ENCODE measurements around the gene RPS6KA2.

The RPS6KA2 gene

DNA sequence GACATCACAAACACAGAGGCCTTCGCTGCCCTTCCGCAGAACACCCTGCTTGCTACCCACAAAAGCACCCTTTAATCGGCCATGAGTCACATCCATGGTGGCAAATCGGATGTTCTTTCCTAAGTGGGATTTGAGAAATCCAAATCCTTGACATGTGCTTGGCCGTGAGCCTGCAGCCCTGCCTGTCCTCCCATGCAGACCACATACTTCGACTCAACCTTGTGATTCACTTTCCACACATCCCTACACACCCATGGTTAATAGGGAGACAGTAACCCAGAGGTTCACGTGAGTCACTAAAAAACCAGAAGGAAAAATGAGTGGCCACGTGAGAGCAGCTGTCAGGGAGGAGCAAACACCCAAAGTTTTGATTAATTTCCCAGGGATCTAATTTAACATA lies 59.9 kb downstream of the RPS6KA2 start:
- DNase-seq, result no peak

DNA sequence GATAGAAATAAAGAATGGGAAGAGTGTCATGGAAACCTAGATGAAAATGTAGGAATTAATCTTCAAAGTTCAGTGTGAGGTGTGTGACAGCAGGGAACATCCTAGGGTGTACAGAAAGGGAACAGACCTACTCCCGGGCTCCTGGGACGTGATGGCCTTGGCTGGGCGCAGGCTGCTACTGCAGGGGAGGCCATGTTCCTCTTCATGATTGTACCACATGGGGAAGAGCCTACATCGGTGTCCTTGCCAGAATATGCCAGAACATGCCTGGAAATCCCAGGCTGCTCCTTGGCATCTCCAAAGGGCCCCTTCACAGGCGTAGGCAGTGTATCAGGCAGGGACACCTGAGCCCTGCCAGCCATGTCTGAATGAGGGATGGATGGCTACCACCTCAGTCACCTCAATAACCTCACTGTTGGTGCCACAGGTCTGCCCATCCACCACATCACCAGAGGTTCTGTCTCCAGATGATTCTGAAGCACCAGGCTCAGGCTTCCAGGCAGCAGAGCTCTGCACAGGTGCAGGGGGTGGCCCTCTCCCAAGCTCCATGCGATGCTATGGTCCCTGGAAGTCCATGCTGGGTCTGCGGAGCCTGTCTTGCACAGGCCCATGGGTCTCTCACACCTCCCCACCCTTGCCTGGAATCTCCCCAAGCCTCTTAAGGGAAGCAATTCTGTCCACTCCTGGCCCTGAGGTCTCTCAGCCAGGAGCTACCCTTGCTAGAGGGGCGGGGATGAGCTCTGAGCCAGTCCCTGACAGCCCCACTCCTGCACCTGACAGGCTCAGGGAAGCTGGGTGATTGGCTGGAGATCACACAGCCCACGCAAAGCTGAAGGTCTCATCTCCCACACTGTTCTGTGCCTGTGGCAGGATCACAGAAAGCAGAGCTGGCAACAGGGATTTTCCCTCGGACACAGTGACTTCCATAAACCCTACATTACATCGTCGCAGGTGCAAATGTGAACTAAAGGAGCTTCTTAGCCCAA lies 60.7 kb downstream of the RPS6KA2 start:
- no peak for DNase-seq

DNA sequence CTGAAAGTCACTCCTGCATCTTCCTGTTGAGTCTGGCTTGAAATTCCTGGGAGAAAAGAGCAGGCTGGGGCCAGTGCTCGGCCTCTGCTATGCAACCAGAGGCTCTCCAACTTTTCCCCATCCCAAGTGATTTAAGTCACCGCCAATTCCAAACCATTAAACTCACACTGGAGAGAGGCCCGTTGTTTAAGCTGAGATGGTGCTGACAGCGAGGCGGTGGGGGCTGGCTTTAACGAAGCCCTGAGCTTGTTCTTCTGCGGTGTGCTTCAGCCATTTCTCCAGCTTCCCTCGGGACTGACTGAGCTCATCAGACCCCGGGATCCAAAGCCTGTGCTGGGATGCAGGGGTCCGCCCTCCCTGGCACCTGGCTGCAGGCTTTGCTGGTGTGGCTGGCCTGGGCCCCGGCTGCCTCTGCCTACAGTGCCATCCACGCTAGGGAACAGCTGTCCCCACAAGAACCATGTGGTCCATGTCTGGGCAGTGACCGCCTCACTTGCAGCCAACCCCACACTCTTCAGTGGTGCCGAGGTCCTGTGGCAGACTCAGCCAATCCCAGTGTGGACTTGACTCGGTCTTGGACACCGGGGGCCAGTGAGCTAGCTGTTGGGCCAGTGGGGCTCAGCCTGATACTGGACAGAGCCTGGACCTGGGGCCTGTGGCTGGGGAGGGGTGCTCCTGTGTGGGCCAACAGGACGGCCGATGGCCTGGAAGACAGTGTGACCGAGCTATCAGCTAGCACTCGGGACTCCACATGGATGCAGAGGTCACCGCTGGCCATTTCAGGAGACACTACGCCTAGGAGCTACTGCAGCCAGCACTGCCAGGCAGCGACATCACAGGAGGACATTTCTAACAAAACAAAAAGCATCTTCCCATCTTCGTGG lies 61.7 kb downstream of the RPS6KA2 start:
- DNase-seq, result peak; percentile 52

DNA sequence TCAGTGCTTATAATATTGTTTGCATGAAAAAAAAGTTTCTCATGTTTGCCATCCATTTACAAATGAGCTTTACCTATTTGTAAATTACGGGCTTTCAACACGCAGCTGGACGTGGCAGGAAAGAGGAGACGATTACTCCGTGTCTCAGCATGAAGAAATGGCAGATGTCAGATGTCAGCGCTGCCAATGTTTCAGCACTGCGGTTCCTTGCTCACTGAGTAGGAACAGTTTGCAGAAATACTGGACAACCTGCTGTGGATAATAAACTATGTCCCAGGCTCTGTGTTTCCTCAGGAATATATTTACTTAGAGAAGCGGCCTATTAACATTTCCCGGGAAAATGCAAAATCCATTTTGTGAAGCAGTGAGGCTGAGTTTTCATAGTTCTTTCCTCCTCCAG lies 63.2 kb downstream of the RPS6KA2 start:
- no peak for DNase-seq

DNA sequence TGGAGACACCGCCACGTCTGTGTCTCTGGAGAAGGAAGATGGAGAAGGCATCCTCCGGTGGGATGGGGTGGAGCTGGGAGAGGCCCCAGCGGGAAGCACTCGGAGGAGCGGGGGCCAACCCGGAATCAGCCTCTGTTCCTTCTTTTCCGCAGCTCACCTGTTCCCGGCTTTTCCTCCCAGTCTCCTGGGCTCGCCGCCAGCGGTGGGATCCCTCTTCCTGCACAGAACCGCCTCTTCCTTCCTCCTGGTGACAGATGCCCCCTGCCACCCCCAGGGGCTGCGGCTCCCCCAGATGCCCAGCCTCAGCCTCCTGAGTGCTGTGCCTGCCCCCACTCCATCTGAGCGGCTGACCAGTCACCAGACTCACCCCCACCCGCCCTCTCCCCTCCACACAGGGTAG lies 63.9 kb downstream of the RPS6KA2 start:
- no peak for DNase-seq

DNA sequence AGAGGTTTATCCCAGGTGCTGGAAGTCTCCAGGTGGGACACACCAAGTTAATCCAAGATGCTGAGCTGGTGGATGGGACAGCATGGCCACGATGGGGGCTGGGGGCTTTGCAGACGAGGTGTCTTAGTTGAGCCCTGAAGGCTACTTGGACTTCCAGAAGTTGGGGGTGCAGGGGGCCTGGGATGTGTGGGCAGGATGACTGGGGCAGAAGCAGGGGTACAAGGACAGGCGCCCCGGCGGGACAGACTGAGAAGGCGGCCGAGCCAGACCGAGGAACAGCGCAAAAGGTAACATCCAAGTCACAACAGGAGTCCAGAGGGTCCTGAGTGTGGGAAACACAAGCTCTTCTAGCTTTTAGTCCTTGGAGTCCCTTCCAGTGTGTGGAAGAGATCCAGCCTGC lies 64.3 kb downstream of the RPS6KA2 start:
- no peak for DNase-seq

DNA sequence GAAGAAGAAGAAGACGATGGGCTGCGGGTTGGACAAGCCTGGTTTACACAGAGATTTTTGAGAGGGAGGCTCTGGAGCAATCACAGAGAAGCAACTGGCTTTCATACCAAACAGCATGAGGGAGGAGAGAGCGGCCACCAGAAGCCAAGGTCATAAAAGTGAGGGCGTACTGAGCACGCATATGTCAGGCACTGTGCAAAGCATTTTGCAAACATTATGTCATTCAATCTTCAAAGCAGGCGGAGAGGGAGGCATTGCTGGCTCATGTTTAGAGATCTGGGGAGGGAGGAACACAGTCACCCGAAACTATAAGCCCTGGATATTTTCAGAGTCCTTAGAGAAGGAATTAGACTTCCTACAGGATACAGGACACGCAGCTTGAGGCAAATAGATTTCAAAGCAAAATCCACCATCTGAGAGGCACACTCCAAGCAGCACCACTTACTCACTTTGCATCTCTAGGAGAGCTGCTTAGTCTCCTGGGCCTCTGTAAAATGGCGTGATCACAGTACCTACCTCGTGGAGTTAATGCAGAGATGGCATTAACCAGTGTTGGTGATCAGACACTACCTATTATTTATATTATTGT lies 65.2 kb downstream of the RPS6KA2 start:
- no peak for DNase-seq

DNA sequence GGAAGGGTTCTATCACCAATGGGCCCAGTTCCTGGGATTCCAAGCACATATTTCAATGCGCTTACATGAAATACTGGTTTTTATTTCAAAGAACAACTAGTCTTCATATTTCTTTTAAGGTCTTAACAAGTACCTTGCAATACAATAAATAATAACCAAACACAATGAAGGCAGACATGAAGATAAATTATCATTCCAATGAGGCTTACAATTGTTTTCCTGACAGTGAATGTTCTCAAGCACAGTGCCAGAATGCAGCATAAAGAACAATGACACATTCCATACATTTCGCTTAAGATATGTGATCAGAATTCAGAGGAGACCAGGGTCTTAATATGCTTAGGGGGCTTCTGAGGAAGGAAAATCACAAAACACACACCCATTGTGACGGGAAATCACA lies 66.8 kb downstream of the RPS6KA2 start:
- no peak for DNase-seq

DNA sequence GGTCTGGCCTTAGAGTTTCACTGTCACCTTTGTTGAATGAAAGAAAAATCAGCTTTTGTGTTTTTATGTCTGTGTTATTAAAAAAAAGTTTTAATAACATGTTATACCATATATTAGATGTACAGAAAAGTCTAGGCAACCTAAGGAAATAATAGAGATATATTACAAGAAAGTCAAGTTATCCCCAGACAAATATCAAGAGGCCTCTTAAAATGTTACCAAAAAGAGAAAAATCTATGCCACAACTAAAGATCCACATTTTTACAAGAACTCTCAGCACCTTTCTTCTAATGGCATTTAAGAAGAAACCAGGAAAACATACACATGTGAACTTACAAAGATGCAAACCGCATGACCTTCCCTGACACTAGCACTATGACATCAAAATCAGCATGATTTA lies 67.4 kb downstream of the RPS6KA2 start:
- no peak for DNase-seq

DNA sequence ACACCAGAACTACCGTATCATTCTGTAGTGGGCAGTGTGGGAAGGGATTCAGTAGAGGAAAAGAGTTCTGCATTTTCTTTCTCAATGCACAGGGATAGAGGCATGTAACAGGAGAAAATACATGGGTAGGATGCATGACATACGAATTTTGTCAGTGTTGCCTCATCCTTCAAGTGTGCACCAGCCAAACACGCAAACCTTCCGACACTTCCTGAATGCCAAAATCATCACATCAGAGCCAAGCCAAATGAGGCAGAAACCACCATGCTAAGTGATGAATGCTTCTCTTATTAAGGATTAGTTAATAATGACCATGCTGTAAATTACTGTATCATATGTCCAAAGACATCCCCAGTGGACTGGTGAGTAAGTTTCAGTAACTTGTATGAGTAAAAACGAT lies 67.8 kb downstream of the RPS6KA2 start:
- no peak for DNase-seq

DNA sequence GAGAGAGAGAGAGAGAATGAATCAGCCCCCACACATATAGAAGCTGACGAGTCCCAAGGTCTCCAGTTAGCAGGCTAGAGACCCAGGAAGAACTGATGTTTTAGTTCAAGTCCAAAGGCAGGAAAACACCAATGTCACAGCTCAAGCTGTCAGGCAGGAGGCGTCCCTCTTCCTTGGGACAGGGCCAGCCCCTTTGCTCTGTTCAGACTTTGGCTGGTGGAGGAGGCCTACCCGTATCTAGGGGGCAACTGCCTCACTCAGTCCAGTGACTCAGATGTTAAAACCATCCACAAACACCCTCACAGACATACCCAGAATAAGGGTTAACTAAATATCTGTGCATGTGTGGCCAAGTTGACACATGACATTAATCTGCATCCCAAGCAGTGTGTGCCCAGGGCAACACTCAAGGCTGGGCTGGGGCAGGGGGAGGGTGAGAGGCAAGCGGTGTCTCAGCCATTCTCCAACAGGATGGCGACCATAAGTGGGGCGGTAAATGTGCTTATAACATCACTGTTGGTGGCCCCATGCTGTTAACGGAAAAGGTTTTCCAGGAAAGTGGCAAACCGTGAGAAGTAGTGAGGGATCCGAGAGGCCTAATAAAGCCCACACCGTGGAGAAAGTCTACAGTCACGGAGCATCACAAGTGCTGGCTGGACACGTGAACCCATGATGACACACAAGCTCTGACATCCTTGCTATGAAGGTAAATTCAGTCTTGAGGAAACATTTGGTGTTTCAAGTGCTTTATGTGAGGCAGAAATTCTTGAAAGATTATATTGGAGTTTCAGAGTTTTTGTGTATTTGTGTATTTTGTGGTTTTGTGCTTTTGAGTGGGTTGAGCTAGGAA lies 68.7 kb downstream of the RPS6KA2 start:
- DNase-seq, result no peak

DNA sequence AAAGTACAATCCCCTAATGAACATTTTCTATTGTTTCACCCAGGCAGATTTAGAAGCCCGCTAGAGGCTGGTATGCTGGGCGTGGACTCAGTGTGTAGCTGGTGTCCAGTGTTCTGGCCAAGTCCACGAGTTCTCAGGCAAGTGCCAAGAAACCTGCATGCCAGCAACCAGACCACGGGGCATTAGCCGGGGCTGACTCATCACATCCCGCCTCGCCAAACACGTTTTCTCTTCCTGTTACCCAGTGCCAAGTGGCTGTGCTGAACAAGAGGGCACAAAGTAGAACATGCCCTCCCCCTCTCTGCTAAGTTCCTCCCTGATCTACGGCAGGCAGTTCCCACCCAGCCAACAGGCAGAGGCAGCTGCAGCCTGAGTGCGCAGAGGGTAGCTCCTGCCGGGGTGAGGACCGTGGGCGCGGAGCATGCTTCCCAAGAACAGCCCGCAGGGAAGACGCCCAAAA lies 70.2 kb downstream of the RPS6KA2 start:
- no peak for DNase-seq

DNA sequence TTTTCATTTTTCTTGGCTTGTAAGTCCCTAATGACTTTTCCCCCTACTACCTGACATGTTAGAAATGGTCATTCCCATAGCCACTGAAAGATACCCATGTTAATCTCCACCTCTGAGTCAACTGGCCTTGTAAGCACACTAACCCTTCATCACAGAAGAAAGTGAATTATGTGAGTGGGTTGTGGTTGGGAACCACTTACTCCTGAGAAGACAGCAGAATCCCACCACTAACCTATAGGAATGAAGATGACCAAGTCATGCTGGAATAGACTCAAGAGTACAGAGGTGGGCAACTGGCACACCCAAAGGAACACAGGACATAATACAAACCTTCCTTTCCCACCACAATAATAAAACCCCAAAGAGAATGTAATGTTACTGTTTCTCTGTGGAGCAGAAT lies 70.7 kb downstream of the RPS6KA2 start:
- no peak for DNase-seq

DNA sequence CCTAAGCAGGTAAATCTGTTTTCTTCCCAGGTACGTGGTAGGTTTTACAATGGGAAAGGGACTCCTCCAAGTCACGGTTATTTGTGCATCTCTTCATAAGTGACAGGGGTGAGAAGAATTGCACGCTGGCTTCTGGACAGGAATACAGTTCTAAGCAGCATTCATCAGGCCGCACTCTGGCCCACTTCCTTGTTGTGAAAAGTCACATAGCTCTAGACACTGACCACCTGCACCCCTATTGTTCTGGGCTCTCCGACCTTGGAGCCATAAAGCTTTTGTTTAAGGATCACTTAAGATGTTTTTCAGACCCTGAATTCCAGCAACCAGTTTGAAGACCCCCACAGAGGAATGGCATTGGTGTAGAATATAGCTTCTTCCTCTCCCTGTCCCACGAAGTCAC lies 72.0 kb downstream of the RPS6KA2 start:
- no peak for DNase-seq

DNA sequence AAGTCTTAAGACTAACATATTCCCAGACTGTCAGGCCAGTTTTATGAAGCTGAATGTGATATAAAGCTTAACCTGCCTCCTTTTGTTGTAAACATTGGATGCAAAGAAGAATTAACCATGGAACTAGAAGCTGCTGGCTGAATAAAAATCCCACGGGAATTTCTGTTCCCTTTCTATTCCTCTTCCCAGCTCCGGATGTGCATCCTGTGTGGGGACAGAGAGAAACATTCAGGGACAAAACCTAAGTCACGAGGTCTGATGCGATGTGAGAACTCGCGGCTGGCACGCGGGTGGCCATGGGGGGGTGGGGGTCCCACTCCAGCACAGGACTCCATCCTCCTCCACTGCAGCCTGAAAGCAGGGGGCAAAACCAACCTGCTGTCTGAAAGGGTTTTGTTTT lies 72.7 kb downstream of the RPS6KA2 start:
- DNase-seq, result peak; percentile 26

DNA sequence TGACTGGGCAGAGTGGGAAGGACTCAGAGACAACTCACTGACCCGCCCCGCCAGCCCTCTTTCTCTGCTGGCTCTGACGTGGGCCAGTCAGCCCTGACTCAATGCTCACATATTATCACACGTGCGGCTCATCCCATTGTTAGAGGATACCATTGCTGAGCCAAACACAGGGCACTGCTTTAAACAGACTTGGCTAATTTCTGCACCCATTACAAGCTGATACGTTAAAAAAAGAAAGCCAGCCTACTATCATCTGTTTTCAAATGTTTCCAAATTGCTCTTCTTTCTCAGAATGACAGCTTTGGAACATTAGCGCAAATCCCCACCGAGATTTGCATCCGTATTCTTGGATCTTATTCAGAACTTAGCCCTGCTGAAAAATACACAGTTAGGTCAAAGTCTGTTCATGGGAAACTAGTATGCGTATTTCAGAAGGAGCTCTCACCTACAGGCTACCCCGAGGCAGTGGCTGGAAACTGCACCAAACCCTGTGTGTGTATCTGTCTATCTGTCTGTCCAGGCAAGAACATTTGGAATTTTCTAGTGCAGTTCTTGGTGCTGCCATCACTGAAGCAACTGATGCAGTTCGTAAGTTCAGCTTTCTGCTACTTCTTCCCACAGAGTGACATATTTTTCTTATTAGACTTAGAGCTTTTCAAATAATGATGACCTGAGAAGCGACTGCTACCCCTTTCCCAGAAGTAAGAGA lies 73.3 kb downstream of the RPS6KA2 start:
- peak; percentile 41 for DNase-seq

DNA sequence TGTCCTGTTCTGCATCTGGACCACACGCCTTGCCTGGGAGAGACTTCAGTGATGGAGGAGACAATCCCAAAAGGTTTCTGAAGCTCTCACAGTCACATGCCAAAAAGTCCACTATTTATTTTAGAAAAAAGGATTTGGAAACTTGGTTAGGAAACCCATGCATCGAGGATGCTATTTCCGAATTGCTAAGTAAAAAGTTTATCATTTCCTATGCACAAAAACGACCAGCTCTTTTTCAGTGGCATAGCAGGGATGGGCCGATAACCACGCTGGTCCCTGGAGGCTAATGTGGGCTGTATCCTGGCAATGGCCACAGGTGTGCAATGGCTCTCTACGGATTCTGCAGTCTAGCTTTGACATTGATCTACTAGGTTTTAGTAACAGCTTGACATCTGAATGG lies 74.5 kb downstream of the RPS6KA2 start:
- no peak for DNase-seq

DNA sequence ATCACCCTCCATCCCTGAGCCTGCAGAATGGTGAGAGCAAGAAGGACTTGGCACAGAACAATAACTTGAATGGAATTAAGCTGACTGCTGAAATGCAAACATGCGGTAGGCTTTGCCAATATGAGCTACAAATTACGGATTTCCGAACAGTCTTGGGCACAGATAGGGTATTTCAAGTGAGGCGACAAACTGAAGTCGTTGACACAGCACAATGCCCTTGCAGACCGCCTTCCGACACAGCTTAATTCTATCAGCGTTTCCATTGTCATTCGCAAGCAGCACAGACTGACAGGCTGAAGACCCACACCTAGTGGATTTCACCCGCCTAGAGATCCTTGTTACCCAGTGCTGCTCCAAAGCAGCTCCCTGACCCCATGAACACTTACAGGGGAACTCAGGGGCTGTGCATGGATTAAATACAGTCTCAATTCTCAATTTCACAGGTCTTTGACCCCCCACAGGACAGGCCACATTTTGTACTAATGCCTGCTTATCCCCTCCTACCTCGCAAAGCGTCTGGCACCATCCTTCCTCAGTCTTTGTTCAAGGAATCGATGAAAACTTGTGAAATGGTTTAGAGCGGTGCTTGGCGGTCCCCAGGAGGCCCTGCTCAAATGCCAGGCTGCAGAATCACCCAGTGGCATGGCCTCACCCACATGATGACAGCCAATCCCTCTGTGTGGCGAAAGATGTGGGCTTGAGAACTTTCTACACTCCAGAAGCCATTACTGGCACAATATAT lies 75.1 kb downstream of the RPS6KA2 start:
- no peak for DNase-seq

DNA sequence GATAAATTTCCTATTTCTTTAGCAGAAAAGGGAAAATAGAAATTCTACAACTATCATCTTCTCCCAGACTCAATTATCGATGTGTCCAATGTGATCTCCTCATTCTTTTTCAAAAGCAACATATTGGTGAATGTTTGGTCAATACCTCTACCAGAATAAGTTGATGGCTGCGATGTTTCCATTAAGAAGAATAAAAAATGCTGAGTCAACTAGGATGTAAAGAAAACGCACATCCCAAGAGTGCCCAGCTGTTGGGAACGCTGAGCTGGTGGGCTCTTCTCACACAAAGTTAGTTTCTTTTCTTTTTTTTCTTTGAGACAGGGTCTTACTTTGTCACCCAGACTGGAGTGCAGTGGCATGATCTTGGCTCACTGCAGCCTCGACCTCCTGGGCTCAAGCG lies 80.4 kb downstream of the RPS6KA2 start:
- no peak for DNase-seq

DNA sequence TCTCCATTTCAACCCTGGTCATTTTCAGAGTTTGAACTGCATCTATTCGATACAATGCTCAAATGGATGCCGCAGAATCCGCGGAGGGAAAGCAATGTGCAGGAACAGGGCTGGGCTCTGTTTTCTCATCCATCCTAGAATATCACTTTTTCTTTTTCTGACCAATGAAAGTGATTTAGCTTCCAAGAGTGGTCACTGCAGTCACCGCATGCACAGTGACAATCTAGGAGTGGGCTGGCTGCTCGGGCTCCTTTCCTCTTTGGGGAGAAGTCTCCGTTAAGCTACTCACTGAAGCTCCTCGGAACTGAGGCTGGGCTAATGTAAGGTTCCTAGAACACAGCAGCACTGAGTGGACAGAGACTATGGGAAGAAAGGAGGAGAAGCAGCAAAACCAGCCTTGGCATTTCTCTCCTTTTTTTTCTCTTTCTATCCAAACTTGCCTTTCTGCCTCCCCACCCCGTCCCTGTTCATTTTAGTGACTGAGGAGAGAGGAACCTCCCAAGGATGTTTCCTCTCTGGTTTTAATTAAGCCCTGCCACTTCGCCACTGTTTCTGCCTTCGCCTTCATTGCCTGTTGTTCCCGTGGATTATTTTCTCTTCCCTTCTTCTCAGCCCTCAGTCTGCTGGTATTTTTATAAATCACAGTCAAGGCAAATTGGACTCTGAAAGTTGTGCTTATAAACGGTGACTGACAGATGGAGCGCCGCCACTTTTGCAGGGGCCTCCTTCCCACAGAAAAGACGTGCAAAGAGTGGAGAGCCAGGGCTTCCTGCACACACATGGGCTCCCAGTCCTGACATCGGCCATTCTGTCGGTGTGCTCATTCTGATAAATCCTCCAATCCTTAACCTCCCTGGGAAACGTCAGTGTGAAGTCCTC lies 81.7 kb downstream of the RPS6KA2 start:
- DNase-seq, result no peak

Measured in eye (tissue), 1 donor.